ENCODE results near the gene SDK1. TPM values are rescaled to one million over a fixed set of nuclear protein-coding genes. Genes with fewer than 3 reads are reported as not detected.
A peak's percentile ranks its signal among the peaks of the same experiment; 100 is the strongest.

The SDK1 gene
- total and polyA plus RNA-seq, 2 donors (not counting 3 experiments of a cell fraction or from before 2014, with no cell fraction given): 1.6 to 3.9 TPM

- dilution Hi-C loops (cut with MboI; ENCODE audit: extremely low pct_ligation_motif_present, low sequenced_read_pairs): no loop called here
- DNase-seq (ENCODE audit: low read depth, low spot score): peak; percentile 8
- FAIRE-seq: no peak
- Histone ChIP-seq H3K27me3 (ENCODE audit: control insufficient read depth in 2 of 2, insufficient read depth in 2 of 2, low read length in 2 of 2) (no peaks in the 10 kb centered on the region), H3K4me2 (ENCODE audit: insufficient read depth, low read length) (no peak overlapping the region), H3K36me3 (ENCODE audit: control insufficient read depth in 2 of 2, extremely low read depth in 1 of 2, insufficient read depth in 2 of 2, low read length in 2 of 2) (no peaks in the 10 kb centered on the region), H3K4me1 (ENCODE audit: control insufficient read depth, extremely low read depth, insufficient read depth, low read length) (no peaks in the 10 kb centered on the region), H2AFZ (ENCODE audit: low read depth, low read length) (no peak overlapping the region), H3K79me2 (ENCODE audit: control insufficient read depth, insufficient read depth, low read length) (no peaks in the 10 kb centered on the region), H3K9me3 (replicated peaks; ENCODE audit: control insufficient read depth, insufficient read depth, low read length) (no peaks in the 10 kb centered on the region), H4K20me1 (replicated peaks; ENCODE audit: control insufficient read depth, extremely low read depth, insufficient read depth, low read length) (no peaks in the 10 kb centered on the region), H3K9me1 (replicated peaks; ENCODE audit: control insufficient read depth, extremely low read depth, insufficient read depth, low read length) (no peaks in the 10 kb centered on the region), H3K27ac (ENCODE audit: insufficient read depth, low read depth, low read length) (no peak overlapping the region), H3K4me3 (replicated peaks in 1 of 3; ENCODE audit: insufficient read depth in 1 of 3, low read depth in 1 of 3, low read length in 3 of 3) (no peak overlapping the region), H3K9ac (replicated peaks; ENCODE audit: extremely low read depth, insufficient read depth, low read length) (no peak overlapping the region)
- POLR2A ChIA-PET: no interaction called here
- CTCF ChIA-PET: no interaction called here
- no TSS peak for BruUV-seq (replicated peaks)
- intact Hi-C loops (cut with micrococcal nuclease): no loop called here
- TF ChIP-seq POLR2AphosphoS5 (IDR thresholded peaks at IDR 0.05; ENCODE audit: insufficient read depth, low read depth, low read length): no peak
- TF ChIP-seq FOS (IDR thresholded peaks at IDR 0.05; ENCODE audit: borderline replicate concordance, insufficient read depth, low read length): no peak
- no peak for TF ChIP-seq EZH2 (IDR thresholded peaks at IDR 0.05; ENCODE audit: borderline replicate concordance, low read depth, low read length, severe bottlenecking)
- no peak for TF ChIP-seq POLR2A (IDR thresholded peaks at IDR 0.05; ENCODE audit: low read depth, low read length)
- no peak for TF ChIP-seq MAX (IDR thresholded peaks at IDR 0.05; ENCODE audit: insufficient read depth, insufficient read length)
- no peak for TF ChIP-seq GATA2 (IDR thresholded peaks at IDR 0.05; ENCODE audit: insufficient read depth, insufficient read length, low read depth, low read length)
- TF ChIP-seq MYC (IDR thresholded peaks at IDR 0.05; ENCODE audit: low read depth, low read length): no peak
- TF ChIP-seq JUN (IDR thresholded peaks at IDR 0.05; ENCODE audit: borderline replicate concordance, insufficient read depth, insufficient read length, low read depth): no peak
- no peak for TF ChIP-seq CTCF (IDR thresholded peaks at IDR 0.05; ENCODE audit: extremely low read depth in 1 of 2, insufficient read depth in 1 of 2, low read depth in 1 of 2, low read length in 2 of 2)
Observed at GRCh38 chr7:3725155-3726059, 424.4 kb downstream of the SDK1 start.

Measured in endothelial cell of umbilical vein (primary cell).